Endothelial cell of umbilical vein (primary cell): ENCODE measurements around the gene OPTN.

Experiments used
- EZH2 ChIP-seq: IDR thresholded peaks from 2 replicates; pipeline ENCODE4 v1.6.1; 2012; ENCODE audit warnings: borderline replicate concordance, low read depth, mild to moderate bottlenecking, moderate library complexity, low read length, inconsistent platforms; ENCODE audit not compliant: severe bottlenecking
- JUN ChIP-seq: IDR thresholded peaks from 2 replicates; pipeline ENCODE4 v1.6.1; 2011; ENCODE audit warnings: borderline replicate concordance, low read depth; ENCODE audit not compliant: insufficient read length, insufficient read depth
- POLR2A ChIP-seq: IDR thresholded peaks from 2 replicates; pipeline ENCODE4 v1.6.1; 2012; ENCODE audit warnings: low read depth, mild to moderate bottlenecking, control low read depth, low read length
- POLR2AphosphoS5 ChIP-seq: IDR thresholded peaks from 2 replicates; pipeline ENCODE4 v1.6.1; 2012; ENCODE audit warnings: low read depth, mild to moderate bottlenecking, control low read depth, low read length, moderate library complexity; ENCODE audit not compliant: insufficient read depth
- TF ChIP-seq, protein P1 (sequence below), 2 donors: IDR thresholded peaks; 1 replicate in 1 of 2; 2 replicates in 1 of 2; pipeline ENCODE4 v1.5.1; 2011; ENCODE audit warnings: low read length in 2 of 2, mild to moderate bottlenecking in 2 of 2, moderate library complexity in 2 of 2, control low read depth in 1 of 2, inconsistent platforms in 1 of 2, low read depth in 1 of 2; ENCODE audit not compliant: insufficient read depth in 1 of 2; ENCODE audit errors: extremely low read depth in 1 of 2
- TF ChIP-seq, protein P2 (sequence below): IDR thresholded peaks from 2 replicates; pipeline ENCODE4 v1.6.1; 2011; ENCODE audit not compliant: insufficient read depth, insufficient read length

DNA sequence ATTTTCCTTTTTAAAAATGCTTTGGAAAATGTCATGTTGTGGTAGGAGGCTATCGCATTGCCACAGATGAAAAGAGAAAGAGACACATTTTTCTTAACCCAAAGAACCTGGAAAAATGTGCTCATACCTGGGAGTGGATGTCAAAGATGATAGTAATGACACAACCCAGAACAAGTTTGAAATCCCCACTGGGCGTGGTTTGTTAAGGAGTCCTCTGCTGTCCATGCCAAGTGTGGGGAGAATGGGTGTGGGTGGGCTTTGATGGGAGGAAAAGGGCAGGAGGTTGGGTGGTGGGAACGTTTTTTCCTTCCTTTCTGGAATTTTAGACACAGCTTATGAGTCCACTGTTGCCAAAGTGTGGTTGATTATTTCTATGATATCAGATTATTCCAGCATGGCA is 10.9 kb downstream of the OPTN start:
- no peak for TF ChIP-seq POLR2A
- TF ChIP-seq, protein P1, sequence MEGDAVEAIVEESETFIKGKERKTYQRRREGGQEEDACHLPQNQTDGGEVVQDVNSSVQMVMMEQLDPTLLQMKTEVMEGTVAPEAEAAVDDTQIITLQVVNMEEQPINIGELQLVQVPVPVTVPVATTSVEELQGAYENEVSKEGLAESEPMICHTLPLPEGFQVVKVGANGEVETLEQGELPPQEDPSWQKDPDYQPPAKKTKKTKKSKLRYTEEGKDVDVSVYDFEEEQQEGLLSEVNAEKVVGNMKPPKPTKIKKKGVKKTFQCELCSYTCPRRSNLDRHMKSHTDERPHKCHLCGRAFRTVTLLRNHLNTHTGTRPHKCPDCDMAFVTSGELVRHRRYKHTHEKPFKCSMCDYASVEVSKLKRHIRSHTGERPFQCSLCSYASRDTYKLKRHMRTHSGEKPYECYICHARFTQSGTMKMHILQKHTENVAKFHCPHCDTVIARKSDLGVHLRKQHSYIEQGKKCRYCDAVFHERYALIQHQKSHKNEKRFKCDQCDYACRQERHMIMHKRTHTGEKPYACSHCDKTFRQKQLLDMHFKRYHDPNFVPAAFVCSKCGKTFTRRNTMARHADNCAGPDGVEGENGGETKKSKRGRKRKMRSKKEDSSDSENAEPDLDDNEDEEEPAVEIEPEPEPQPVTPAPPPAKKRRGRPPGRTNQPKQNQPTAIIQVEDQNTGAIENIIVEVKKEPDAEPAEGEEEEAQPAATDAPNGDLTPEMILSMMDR (IDR thresholded peaks at IDR 0.05; ENCODE audit: extremely low read depth in 1 of 2, insufficient read depth in 1 of 2, low read depth in 1 of 2, low read length in 2 of 2), result no peak
- TF ChIP-seq POLR2AphosphoS5, result no peak
- TF ChIP-seq, protein P2, sequence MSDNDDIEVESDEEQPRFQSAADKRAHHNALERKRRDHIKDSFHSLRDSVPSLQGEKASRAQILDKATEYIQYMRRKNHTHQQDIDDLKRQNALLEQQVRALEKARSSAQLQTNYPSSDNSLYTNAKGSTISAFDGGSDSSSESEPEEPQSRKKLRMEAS, result no peak
- no peak for TF ChIP-seq EZH2
- TF ChIP-seq JUN, result no peak
